Stomach (tissue), 9 donors: ENCODE results near the gene WDR70. TPM values are rescaled to one million over a fixed set of nuclear protein-coding genes. Genes with fewer than 3 reads are reported as not detected.

Experiments used
- DNase-seq, 2 donors: peaks; one replicate each; pipeline versions ENCODE4 v3.0.0 to v3.0.0-alpha.2; 2013 to 2019
- H3K27ac ChIP-seq, 5 donors: fragments of 200-600 bp in 4 of 5; sonication (generic) in 4 of 5; one replicate each; pipeline ENCODE4 v1.5.1; 2013 to 2019; ENCODE audit warnings: mild to moderate bottlenecking in 1 of 5, moderate library complexity in 1 of 5
- H3K27me3 ChIP-seq, 3 donors: fragments of 200-600 bp; sonication (generic); one replicate each; pipeline ENCODE4 v1.5.1; 2017 to 2019; ENCODE audit warnings: mixed run types in 1 of 3
- H3K36me3 ChIP-seq, 4 donors: fragments of 200-600 bp; sonication (generic); 1 replicate in 3 of 4; 2 replicates in 1 of 4; pipeline ENCODE4 v1.5.1; 2016 to 2019
- H3K4me1 ChIP-seq, 4 donors: fragments of 200-600 bp; sonication (generic); one replicate each; pipeline ENCODE4 v1.5.1; 2016 to 2019
- H3K4me3 ChIP-seq, 4 donors: fragments of 200-600 bp; sonication (generic) in 3 of 4; one replicate each; pipeline ENCODE4 v1.5.1; 2016 to 2019; ENCODE audit warnings: mild to moderate bottlenecking in 1 of 4
- H3K9me3 ChIP-seq, 4 donors: fragments of 200-600 bp; sonication (generic); one replicate each; pipeline ENCODE4 v1.5.1; 2016 to 2019
- CTCF ChIP-seq, 7 experiments: fragments of 450-650 bp in 4 of 7; fragments of 200-600 bp in 3 of 7; sonication (generic) in 3 of 7; IDR thresholded peaks; one replicate each; pipeline ENCODE4 v1.5.1; 2016 to 2019; ENCODE audit warnings: antibody characterized with exemption in 7 of 7, control low read depth in 2 of 7, mild to moderate bottlenecking in 1 of 7
- EP300 ChIP-seq: sonication (generic); formaldehyde crosslinking; IDR thresholded peaks from one replicate; pipeline ENCODE4 v1.6.1; 2017; ENCODE audit warnings: antibody characterized with exemption
- POLR2A ChIP-seq, 4 donors: fragments of 450-650 bp; IDR thresholded peaks; one replicate each; pipeline ENCODE4 v1.6.1; 2016; ENCODE audit warnings: antibody characterized with exemption in 4 of 4, control low read depth in 2 of 4, mild to moderate bottlenecking in 1 of 4, moderate library complexity in 1 of 4
- POLR2AphosphoS5 ChIP-seq, 3 donors: sonication (generic); formaldehyde crosslinking; IDR thresholded peaks; one replicate each; pipeline ENCODE4 v1.6.1; 2016; ENCODE audit warnings: antibody characterized with exemption in 3 of 3
- WGBS, 5 donors: extraction: QIAGEN DNeasy Blood & Tissue Kit in 3 of 5; methylation state at CpG; one replicate each; pipeline versions ENCODE4 v1.1.5 to v1.1.7; 2013 to 2018; 5-methylcytosine and 5-hydroxymethylcytosine counted together
- intact Hi-C: fragments of 100-400 bp; cut with DNase I; formaldehyde crosslinking; loops from one replicate; pipeline ENCODE4 v1.15.1; 2023; ENCODE audit warnings: low total_unique reads
- polyA plus RNA-seq, 3 donors: library from polyadenylated mRNA; stranded (reverse); fragments of 200-250 nt; gene quantifications; one replicate each; pipeline ENCODE4 v1.2.3, GENCODE V29; 2013
- total RNA-seq, 5 donors: library from RNA; depleted of rRNA; stranded (reverse); fragments of >200 nt; gene quantifications; one replicate each; pipeline versions ENCODE4 v1.1.0 to v1.2.3, GENCODE V29; 2014 to 2016
- donor health status: healthy with polysubstance abuse.
- donor health status: Bipolar disorder and iron deficiency.
- donor health status: healthy.

The WDR70 gene
- total and polyA plus RNA-seq, 8 donors: 13.0 to 131 (median 35.0) TPM

DNA sequence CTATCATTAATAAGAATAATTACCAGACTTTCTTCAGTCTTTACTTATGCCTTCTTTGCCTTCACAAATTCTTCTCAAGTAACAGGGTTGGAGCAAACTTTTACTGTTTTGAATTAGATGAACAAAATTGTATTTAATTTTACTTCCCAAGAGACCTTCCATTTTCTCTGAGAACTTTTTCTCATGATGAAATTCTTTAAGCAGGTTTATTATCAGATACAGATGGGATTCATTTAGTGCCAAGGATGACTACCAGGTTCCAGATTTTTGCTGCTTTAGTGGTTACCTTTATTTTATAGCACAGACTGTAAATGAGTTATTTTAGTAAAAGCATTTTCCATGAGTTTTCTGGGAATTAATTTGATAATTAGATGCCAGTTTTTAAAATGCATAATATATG lies 335.6 kb downstream of the WDR70 start:
- H3K27ac ChIP-seq: no peak overlapping the region
- H3K36me3 ChIP-seq: no peaks in the 10 kb centered on the region
- no peak for DNase-seq
- peaks cover 9 to 24% (median 18%) of the 10 kb centered on the region in 4 donors for H3K4me1 ChIP-seq
- H3K27me3 ChIP-seq: no peaks in the 10 kb centered on the region
- intact Hi-C loops: no loop called here
- no peak overlapping the region for H3K4me3 ChIP-seq
- TF ChIP-seq POLR2AphosphoS5 (IDR thresholded peaks at IDR 0.05) (no peak), EP300 (no peak), CTCF (IDR thresholded peaks at IDR 0.05) (no peak), POLR2A (IDR thresholded peaks at IDR 0.05) (no peak)
- no peaks in the 10 kb centered on the region for H3K9me3 ChIP-seq

DNA sequence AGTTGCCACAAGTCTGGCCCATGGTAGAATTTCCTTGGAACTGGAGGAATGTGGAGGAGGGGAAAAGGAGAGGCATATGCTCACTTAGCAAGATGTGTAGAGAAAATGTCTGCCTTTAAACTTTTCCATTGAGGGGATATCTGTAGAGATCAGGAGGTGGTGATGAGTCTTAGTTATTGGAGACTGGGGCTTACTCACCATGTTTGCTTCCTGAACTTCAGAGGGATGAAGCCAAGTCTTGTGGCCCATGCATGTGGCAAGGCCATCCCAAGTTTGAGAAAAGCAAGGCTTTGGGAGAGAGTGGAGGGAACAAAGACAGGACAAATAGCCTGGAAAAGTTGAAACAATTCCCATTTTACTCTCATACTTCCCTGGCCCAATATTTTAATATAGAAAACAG lies 336.2 kb downstream of the WDR70 start:
- Histone ChIP-seq H3K9me3 (no peaks in the 10 kb centered on the region), H3K4me1 (peaks cover 9 to 24% (median 18%) of the 10 kb centered on the region in 4 donors), H3K27me3 (no peaks in the 10 kb centered on the region), H3K27ac (no peak overlapping the region), H3K36me3 (no peaks in the 10 kb centered on the region), H3K4me3 (no peak overlapping the region)
- no peak for DNase-seq
- no peak for TF ChIP-seq POLR2AphosphoS5 (IDR thresholded peaks at IDR 0.05)
- no peak for TF ChIP-seq EP300
- no peak for TF ChIP-seq POLR2A (IDR thresholded peaks at IDR 0.05)
- no peak for TF ChIP-seq CTCF (IDR thresholded peaks at IDR 0.05)
- intact Hi-C loops: no loop called here

DNA sequence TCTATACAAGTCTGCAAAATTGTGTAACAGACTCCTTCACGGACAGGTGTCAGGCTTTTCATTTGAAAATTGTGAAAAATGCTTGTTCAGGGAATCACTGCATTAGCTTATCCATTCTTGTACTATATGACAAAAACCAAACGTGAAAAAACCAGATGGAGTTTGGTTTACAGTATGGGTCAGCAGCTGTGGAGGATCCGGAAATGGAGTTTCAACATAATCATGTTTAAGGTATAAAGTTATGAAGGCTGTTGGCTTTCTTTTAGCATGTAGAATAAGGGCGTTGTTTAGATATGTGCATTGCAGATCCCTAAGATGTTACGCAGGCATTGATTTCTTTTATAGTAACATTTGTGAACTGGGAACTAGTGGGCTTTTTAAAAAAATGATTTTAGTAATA lies 336.9 kb downstream of the WDR70 start:
- Histone ChIP-seq H3K4me3 (no peak overlapping the region), H3K36me3 (peaks cover 0 to 2% (median under 1%) of the 10 kb centered on the region in 4 donors), H3K4me1 (peaks cover 9 to 24% (median 18%) of the 10 kb centered on the region in 4 donors), H3K27me3 (no peaks in the 10 kb centered on the region), H3K9me3 (no peaks in the 10 kb centered on the region), H3K27ac (no peak overlapping the region)
- no peak for TF ChIP-seq CTCF (IDR thresholded peaks at IDR 0.05)
- no peak for TF ChIP-seq POLR2A (IDR thresholded peaks at IDR 0.05)
- intact Hi-C loops: no loop called here
- DNase-seq: peak in 1 of 2 donors; percentile 21
- WGBS, 5 donors: 85 to 88% (median 86%) methylated on average over 5 of the region's 5 CpGs

DNA sequence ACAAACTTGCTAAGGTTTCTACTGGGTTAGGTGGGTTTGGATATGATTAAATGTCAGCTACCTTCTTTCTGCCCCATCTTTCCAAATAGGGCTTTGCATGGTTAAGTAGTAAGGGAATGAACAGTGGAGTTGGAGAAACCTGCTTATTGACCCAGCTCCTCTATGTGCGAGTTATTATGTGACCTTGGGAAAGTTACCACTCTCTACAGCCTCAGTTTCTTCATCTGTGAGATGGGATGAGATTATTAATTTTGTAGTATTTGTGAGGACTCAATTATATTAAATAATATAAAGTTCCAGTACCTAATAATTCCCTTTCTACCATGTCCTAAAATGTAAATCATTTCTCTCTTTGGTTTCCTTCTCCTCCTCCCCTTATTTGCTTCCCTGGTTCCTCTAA lies 337.3 kb downstream of the WDR70 start:
- Histone ChIP-seq H3K36me3 (peaks cover 0 to 6% (median 3%) of the 10 kb centered on the region in 4 donors), H3K27ac (no peak overlapping the region), H3K4me3 (no peak overlapping the region), H3K27me3 (no peaks in the 10 kb centered on the region), H3K9me3 (no peaks in the 10 kb centered on the region), H3K4me1 (peaks cover 9 to 24% (median 18%) of the 10 kb centered on the region in 4 donors)
- intact Hi-C loops: no loop called here
- 84 to 97% (median 94%) methylated on average over 1 of the region's 1 CpG for WGBS, 5 donors
- TF ChIP-seq POLR2A (IDR thresholded peaks at IDR 0.05) (no peak), POLR2AphosphoS5 (IDR thresholded peaks at IDR 0.05) (no peak), CTCF (IDR thresholded peaks at IDR 0.05) (no peak), EP300 (no peak)
- DNase-seq: no peak
